OCI-LY7 (cell line): ENCODE measurements around the gene KCNJ16. TPM values are rescaled to one million over a fixed set of nuclear protein-coding genes. Genes with fewer than 3 reads are reported as not detected.

Experiments used
- BruUV-seq: library from RNA; stranded (reverse); fragments of 400-500 nt; replicated peaks from 2 replicates; lab custom pipeline; 2021; lab: Mats Ljungman, UMichigan
- CTCF ChIA-PET: fragments of 300-600 bp; sonication (Branson Sonifier 250); formaldehyde crosslinking; loops from one replicate; lab custom pipeline; 2022; ENCODE audit warnings: antibody characterized with exemption; ENCODE audit not compliant: unreplicated experiment; lab: Charles Lee
- POLR2A ChIA-PET: fragments of 300-600 bp; sonication (Branson Sonifier 250); formaldehyde crosslinking; loops from one replicate; lab custom pipeline; 2022; ENCODE audit warnings: antibody characterized with exemption; lab: Charles Lee
- DNase-seq: peaks from one replicate; pipeline ENCODE4 v3.0.0-alpha.2; 2015; ENCODE audit warnings: low spot score
- H2AFZ ChIP-seq: fragments of 200-600 bp; sonication (generic), shearing (Covaris generic); 2 replicates; pipeline ENCODE4 v1.6.1; 2014; ENCODE audit warnings: mild to moderate bottlenecking, antibody characterized with exemption, low read length, moderate library complexity
- H3K27ac ChIP-seq: fragments of 200-600 bp; sonication (generic); 2 replicates; pipeline ENCODE4 v1.5.1; 2014; ENCODE audit warnings: mixed run types, low read depth, mild to moderate bottlenecking, moderate library complexity, low read length, inconsistent platforms; ENCODE audit not compliant: poor library complexity, severe bottlenecking
- H3K36me3 ChIP-seq: fragments of 200-600 bp; sonication (generic); 2 replicates; pipeline ENCODE4 v1.6.1; 2014; ENCODE audit warnings: mild to moderate bottlenecking, antibody characterized with exemption, low read length, moderate library complexity, mixed read lengths; ENCODE audit not compliant: insufficient read depth
- H3K4me1 ChIP-seq: fragments of 200-600 bp; sonication (generic); 2 replicates; pipeline ENCODE4 v1.5.1; 2014; ENCODE audit warnings: mild to moderate bottlenecking, low read length; ENCODE audit not compliant: insufficient read depth, poor library complexity, severe bottlenecking
- H3K4me2 ChIP-seq: fragments of 200-600 bp; sonication (generic); 2 replicates; pipeline ENCODE4 v1.6.1; 2014; ENCODE audit warnings: mild to moderate bottlenecking, low read length
- H3K4me3 ChIP-seq: fragments of 200-600 bp; sonication (generic); 2 replicates; pipeline ENCODE4 v1.5.1; 2014; ENCODE audit warnings: mild to moderate bottlenecking, low read depth, low read length; ENCODE audit not compliant: poor library complexity, severe bottlenecking
- H3K79me2 ChIP-seq: fragments of 200-600 bp; sonication (generic); 2 replicates; pipeline ENCODE4 v1.6.1; 2016; ENCODE audit warnings: low read depth, mild to moderate bottlenecking, low read length, moderate library complexity, mixed read lengths; ENCODE audit not compliant: insufficient read depth
- H3K9me2 ChIP-seq: fragments of 200-600 bp; sonication (generic); 2 replicates; pipeline ENCODE4 v1.6.1; 2016; ENCODE audit warnings: mild to moderate bottlenecking, low read length, mixed read lengths; ENCODE audit not compliant: insufficient read depth
- H3K9me3 ChIP-seq: fragments of 200-600 bp; sonication (generic); 2 replicates; pipeline ENCODE4 v1.6.1; 2014; ENCODE audit warnings: mild to moderate bottlenecking, mixed run types, low read length, mixed read lengths
- H4K20me1 ChIP-seq: fragments of 200-600 bp; sonication (generic); 2 replicates; pipeline ENCODE4 v1.6.1; 2014; ENCODE audit warnings: mild to moderate bottlenecking, antibody characterized with exemption, low read length, moderate library complexity, mixed read lengths; ENCODE audit not compliant: insufficient read depth
- EZH2phosphoT487 ChIP-seq: fragments of 200-600 bp; sonication (generic); IDR thresholded peaks from 2 replicates; pipeline ENCODE4 v1.6.1; 2018; ENCODE audit warnings: low read depth, borderline replicate concordance, mild to moderate bottlenecking, mixed run types, antibody characterized with exemption, low read length, moderate library complexity, mixed read lengths
- intact Hi-C: fragments of 100-400 bp; cut with micrococcal nuclease; formaldehyde crosslinking; loops from one replicate; pipeline ENCODE4 v1.10.0; 2022; ENCODE audit not compliant: unreplicated experiment
- total RNA-seq, 2 experiments: library from RNA; depleted of rRNA in 1 of 2; stranded (reverse); fragments of >200 nt in 1 of 2; shearing (Covaris generic) in 1 of 2; gene quantifications; 2 replicates each; pipeline ENCODE4 v1.2.3, GENCODE V29; 2014 to 2022
- TF ChIP-seq, protein P1 (sequence below): fragments of 200-600 bp; sonication (generic); conservative IDR thresholded peaks from 2 replicates; pipeline ENCODE4 v1.5.1; 2014; ENCODE audit warnings: mild to moderate bottlenecking, antibody characterized with exemption, low read length, moderate library complexity, mixed read lengths

The KCNJ16 gene
- total RNA-seq, 2 experiments from 2014 or later, result not detected

- Histone ChIP-seq H3K9me2 (no peaks in the 10 kb centered on the region), H2AFZ (no peak overlapping the region), H3K4me2 (no peak overlapping the region), H3K36me3 (no peaks in the 10 kb centered on the region), H3K27ac (no peak overlapping the region), H4K20me1 (no peaks in the 10 kb centered on the region), H3K4me1 (no peaks in the 10 kb centered on the region), H3K79me2 (no peaks in the 10 kb centered on the region), H3K9me3 (no peaks in the 10 kb centered on the region), H3K4me3 (no peak overlapping the region)
- POLR2A ChIA-PET, result interaction anchor here (1.5 kb wide), 1 partner anchor 9 kb away, joined by 7 read pairs; no protein-coding TSS in a partner anchor
- intact Hi-C loops, result no loop called here
- DNase-seq, result no peak
- CTCF ChIA-PET, result interaction anchor here (1.2 kb wide), 1 partner anchor 9 kb away, joined by 3 read pairs; no protein-coding TSS in a partner anchor
- no peak for TF ChIP-seq EZH2phosphoT487
- TF ChIP-seq, protein P1, sequence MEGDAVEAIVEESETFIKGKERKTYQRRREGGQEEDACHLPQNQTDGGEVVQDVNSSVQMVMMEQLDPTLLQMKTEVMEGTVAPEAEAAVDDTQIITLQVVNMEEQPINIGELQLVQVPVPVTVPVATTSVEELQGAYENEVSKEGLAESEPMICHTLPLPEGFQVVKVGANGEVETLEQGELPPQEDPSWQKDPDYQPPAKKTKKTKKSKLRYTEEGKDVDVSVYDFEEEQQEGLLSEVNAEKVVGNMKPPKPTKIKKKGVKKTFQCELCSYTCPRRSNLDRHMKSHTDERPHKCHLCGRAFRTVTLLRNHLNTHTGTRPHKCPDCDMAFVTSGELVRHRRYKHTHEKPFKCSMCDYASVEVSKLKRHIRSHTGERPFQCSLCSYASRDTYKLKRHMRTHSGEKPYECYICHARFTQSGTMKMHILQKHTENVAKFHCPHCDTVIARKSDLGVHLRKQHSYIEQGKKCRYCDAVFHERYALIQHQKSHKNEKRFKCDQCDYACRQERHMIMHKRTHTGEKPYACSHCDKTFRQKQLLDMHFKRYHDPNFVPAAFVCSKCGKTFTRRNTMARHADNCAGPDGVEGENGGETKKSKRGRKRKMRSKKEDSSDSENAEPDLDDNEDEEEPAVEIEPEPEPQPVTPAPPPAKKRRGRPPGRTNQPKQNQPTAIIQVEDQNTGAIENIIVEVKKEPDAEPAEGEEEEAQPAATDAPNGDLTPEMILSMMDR, result no peak
- BruUV-seq, result no TSS peak
Observed at GRCh38 chr17:70080541-70081347, 5.7 kb downstream of the KCNJ16 start.

- no peak for DNase-seq
- ChIA-PET POLR2A (interaction anchor here (1.5 kb wide), 1 partner anchor 10 kb away, joined by 7 read pairs; no protein-coding TSS in a partner anchor), CTCF (interaction anchor here (0.5 to 1.2 kb wide), 2 partner anchors 10 to 161 kb away, joined by 3 read pairs; no protein-coding TSS in a partner anchor)
- intact Hi-C loops, result no loop called here
- Histone ChIP-seq H3K4me1 (no peaks in the 10 kb centered on the region), H3K4me2 (no peak overlapping the region), H3K4me3 (no peak overlapping the region), H3K9me3 (no peaks in the 10 kb centered on the region), H3K27ac (no peak overlapping the region), H3K79me2 (no peaks in the 10 kb centered on the region), H3K36me3 (no peaks in the 10 kb centered on the region), H3K9me2 (no peaks in the 10 kb centered on the region), H4K20me1 (no peaks in the 10 kb centered on the region), H2AFZ (no peak overlapping the region)
- no peak for TF ChIP-seq EZH2phosphoT487
- TF ChIP-seq, protein P1, result no peak
- BruUV-seq, result no TSS peak
Observed at GRCh38 chr17:70081885-70082284, 6.9 kb downstream of the KCNJ16 start.

- POLR2A ChIA-PET, result no interaction called here
- Histone ChIP-seq H4K20me1 (no peaks in the 10 kb centered on the region), H2AFZ (no peak overlapping the region), H3K4me3 (no peak overlapping the region), H3K4me1 (no peaks in the 10 kb centered on the region), H3K79me2 (no peaks in the 10 kb centered on the region), H3K27ac (no peak overlapping the region), H3K9me2 (no peaks in the 10 kb centered on the region), H3K9me3 (no peaks in the 10 kb centered on the region), H3K36me3 (no peaks in the 10 kb centered on the region), H3K4me2 (no peak overlapping the region)
- CTCF ChIA-PET, result no interaction called here
- no peak for DNase-seq
- no TSS peak for BruUV-seq
- intact Hi-C loops, result no loop called here
- TF ChIP-seq EZH2phosphoT487, result no peak
- TF ChIP-seq, protein P1, result no peak
Observed at GRCh38 chr17:70084476-70084875, 9.5 kb downstream of the KCNJ16 start.
